Measurements from ENCODE around the gene NID2. TPM values are rescaled to one million over a fixed set of nuclear protein-coding genes. Genes with fewer than 3 reads are reported as not detected.
A peak's percentile ranks its signal among the peaks of the same experiment; 100 is the strongest.

The NID2 gene
- total RNA-seq: 19.6 and 39.2 TPM in 2 replicates

DNA sequence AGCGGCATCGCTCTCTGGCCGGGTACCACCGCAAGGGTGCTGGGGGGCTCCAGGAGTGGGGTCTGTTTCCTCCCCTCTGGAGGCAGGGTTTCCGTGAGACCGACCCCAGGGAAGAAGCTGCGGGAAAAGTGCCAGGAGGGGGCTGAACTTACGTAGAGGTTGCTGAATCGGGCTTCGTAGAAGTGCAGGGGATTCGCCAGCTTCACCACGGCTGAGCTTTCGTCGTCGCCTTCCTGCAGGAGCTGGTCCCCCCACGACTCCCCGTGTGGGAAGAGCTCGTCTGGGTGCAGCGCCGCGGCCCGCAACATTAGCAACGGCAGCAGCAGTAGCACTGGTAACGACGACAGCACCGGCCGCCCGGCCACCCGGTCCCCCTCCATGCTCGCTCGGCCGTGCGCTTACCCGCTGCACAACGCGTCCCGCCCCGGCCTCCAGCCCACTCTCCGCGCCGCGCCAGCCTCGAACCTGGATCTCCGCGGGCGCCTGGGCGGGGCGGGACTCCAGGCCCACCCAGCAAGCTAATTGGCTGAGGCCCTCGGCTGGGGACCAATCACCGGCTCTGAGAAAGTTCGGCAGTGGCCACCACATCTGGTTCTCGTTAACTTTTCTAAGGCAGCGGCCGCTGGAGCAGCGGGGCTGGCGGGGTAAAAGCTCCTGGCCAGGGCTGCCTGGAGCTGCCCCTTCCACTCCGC is at the start of gene NID2:
TSS of gene NID2 (minus strand) at position 445 of the 692 bp plus-strand sequence. CDS start at position 380, 65 bp downstream.
- peak; percentile 84 for DNase-seq

DNA sequence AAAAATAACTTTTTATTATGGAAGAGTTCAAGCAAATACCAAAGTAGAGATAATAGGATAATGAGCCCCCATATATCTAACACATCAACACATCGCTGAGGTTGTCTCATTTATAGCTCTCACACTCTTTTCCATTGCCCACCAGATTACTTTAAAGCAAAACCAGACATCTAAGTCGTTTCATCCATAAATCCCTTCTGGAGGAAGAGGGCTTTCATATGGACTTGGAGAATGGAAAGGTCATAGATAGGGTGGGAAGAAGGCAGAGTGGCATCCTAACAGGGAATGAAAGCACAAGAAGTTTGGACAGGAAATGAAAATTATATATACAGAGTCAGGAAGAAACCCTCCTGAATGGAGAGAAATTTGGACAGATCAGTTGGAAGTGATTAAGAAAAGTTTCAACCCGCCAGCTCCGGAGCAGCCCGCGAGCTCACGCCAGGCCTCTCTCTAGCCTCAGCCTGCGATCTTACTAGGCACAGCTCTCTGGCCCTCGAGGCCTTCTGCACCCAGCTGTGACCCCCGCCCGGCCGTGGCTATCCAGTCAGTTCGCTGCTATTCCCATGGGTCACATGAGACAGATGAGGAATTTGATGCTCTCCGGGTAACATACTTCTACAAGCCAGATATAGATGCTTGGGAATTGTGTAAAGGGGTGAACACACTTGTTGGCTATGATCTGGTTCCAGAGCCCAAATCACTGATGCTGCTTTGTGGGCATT is 48.4 kb upstream of the NID2 start:
- DNase-seq: no peak

DNA sequence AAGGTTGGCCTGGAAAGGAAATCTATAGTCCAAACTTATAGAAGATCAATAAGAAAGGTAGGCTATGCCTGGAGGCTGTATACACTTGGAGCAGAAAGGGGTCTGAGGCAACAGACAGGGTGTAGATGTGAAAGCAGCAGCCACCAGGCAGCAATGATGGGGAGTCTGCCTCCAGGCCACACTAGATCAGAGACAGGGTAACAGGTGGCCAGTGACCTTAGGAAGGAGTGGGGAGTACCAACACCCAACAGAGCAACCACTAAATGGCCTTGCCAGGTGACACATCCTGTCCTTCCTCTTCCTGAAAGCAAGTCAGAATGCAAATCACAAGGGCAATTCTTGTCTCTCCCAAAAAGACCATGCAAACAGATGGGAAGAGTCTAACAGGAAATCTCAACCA is 46.4 kb upstream of the NID2 start:
- no peak for DNase-seq

DNA sequence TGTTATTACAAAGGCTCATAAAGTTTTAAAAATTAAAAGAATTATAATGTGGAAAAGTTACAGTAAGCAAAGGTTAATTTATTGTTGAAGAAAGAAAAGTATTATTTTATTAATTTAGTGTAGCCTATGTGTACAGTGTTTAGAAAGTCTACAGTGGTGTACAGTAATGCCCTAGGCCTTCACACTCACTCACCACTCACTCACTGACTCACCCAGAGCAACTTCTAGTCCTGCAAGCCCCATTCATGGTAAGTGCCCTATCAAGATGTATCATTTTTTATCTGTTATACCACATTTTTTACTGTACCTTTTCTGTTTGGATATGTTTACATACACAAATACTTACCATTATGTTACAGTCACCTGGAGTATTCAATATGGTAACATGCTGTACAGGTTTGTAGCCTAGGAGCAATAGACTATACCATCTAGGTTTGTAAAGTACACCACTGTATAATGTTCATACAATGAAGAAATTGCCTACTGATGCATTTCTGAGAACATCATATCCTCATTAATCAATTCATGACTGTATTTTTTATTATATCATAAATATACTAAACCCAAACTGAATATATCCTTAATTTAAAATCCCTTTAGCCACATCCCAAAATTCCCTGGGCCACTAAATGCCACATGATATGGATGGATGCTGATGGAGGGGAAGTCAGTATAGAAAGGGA is 43.6 kb upstream of the NID2 start:
- DNase-seq: no peak

- DNase-seq: peak; percentile 11
Observed at GRCh38 chr14:52111583-52111982, 42.7 kb upstream of the NID2 start.

DNA sequence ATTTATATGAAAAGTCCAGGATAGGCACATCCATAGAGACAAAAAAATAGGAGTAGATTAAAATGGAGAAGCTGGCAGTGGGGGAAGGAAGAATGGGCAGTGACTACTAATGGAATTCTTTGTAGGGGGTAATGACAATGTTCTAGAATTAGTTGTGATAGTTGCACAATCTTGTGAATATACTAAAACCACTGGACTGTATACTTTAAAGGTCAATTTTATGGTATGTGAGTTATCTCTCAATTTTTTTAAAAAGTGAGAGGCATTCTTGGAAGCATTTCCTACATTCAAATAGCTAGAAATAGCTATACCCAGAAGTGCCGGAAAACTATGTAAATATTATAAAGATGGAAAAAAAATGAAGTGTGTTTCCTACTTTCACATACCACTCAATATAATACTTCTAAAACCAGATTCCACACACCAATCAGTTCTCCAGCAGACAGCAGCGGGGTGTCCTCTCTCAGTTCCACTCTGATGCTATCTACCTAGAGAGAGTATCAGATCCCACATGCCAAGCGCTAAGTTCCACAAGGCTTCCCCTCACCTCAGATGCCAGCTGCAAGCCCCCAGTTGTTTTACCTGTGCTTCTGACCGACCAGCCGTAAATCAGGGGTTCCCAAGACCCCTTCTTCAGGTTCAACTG is 41.7 kb upstream of the NID2 start:
- no peak for DNase-seq

GRCh38 chr14:52108823-52109222 is 40.0 kb upstream of the NID2 start:
- no peak for DNase-seq

DNA sequence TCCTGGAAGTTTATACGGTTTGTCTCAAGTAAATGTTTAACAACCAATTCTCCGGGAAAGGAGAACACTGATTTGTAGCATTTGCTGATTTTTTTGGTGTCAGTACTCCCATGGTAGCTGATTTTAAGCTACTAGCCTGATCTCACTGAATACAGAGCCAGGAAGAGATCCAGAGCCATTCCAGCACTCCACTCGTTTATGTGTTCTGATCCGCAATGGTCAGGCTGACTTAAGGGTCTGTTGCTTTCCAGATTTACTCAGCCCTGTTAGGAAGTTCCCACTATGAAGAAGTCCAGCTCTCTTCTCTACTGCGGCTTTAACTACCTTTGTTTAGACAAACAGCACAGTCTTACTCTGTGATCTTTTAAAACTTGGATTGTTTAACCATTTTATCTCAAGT is 38.0 kb upstream of the NID2 start:
- DNase-seq: no peak

- no peak for DNase-seq
Observed at GRCh38 chr14:52103416-52103815, 34.6 kb upstream of the NID2 start.

DNA sequence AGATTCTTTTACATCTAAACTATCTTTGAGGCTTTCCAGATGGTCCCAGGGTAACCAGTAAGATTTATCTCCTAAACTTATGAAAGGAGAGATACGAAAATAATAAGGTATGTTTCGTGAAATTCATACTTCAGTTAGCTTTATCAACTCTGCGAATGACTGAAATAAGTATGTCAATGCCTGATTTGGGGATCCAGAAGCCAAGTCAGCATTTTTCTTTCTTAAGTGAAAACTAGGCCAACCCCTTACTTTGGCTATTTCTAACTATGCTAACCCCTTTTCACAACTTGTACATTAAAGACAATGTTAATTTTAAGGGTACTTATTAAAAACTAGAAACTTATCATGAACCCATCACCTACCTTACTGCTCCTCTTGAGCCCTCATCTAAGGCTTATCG is 26.9 kb upstream of the NID2 start:
- DNase-seq: no peak

GRCh38 chr14:52095336-52095735 is 26.5 kb upstream of the NID2 start:
- DNase-seq: no peak

- DNase-seq: no peak
Observed at GRCh38 chr14:52094546-52095271, 25.9 kb upstream of the NID2 start.

DNA sequence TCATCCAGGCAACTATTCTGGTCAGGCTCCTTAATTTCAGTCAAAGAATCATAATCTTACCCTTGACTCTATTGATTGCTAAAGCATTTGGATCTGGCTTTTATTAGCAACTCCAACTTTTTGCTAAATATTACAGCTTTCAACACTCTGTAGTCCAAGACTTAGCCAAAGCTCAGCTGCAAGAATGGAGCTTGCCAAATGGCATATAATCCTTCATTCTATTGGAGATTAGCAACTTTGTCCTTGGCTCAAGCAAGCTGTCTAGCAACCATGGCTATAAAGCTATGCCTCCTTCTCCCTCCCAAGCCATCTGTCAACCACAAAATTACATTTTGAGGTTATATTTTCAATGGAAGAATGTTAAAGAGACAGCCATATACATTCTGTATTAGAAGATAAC is 23.1 kb upstream of the NID2 start:
- no peak for DNase-seq

- no peak for DNase-seq
Observed at GRCh38 chr14:52090936-52091335, 22.1 kb upstream of the NID2 start.

DNA sequence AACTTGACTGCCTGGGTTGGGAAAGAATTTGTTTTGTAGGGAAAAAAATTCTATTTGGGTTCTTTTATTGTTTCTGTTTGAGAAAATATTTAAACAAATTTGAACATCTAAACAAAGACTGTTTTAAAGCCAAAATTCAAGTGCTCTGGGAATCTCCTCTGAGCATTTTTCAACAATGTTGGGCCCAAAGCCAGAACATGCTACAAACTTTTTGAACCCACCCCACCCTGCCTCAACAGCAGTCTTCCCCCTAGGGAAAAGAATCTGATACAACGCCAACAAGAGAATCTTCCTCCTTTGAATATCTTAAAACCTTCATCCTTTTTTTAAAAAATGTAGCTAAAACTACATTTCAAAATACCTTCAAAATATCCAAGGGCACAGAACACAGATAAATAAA is 20.4 kb upstream of the NID2 start:
- no peak for DNase-seq

DNA sequence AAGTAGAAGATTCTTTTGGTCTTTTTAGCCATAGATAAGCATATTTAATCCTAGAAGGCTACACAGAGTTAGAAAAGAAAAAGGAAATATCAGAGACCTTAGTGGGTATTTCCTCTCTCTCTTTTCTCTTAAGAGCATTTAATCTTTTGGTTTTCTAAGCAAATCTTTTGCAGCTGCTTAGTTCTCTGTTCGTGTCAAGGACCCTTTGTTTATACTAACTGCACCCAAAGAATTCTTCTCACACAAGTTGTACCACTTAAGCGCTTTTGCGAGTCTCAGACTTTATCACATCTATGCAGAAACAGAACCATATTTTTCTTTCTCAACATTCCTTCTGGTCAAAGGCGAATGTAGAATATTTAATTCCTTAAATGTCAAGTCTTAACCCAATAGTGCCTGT is 17.9 kb upstream of the NID2 start:
- no peak for DNase-seq

DNA sequence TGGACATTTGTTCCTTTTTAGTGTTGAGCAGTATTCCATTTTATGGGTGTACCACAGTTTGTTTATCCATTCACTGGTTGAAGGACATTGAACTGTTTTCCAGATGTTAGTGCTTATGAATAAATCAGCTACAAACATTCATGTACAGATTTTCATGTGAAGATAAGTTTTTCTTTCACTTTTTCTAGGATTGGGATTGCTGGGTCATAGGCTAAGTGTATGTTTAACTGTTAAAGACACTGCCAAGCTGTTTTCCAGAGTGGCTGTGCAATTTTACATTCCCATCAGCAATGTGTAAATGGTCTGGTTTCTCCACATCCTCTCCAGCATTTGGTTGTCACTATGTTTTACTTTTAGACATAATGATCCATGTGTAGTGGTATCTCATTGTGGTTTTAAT is 14.0 kb upstream of the NID2 start:
- DNase-seq: no peak

GRCh38 chr14:52081964-52082363 is 13.1 kb upstream of the NID2 start:
- no peak for DNase-seq

DNA sequence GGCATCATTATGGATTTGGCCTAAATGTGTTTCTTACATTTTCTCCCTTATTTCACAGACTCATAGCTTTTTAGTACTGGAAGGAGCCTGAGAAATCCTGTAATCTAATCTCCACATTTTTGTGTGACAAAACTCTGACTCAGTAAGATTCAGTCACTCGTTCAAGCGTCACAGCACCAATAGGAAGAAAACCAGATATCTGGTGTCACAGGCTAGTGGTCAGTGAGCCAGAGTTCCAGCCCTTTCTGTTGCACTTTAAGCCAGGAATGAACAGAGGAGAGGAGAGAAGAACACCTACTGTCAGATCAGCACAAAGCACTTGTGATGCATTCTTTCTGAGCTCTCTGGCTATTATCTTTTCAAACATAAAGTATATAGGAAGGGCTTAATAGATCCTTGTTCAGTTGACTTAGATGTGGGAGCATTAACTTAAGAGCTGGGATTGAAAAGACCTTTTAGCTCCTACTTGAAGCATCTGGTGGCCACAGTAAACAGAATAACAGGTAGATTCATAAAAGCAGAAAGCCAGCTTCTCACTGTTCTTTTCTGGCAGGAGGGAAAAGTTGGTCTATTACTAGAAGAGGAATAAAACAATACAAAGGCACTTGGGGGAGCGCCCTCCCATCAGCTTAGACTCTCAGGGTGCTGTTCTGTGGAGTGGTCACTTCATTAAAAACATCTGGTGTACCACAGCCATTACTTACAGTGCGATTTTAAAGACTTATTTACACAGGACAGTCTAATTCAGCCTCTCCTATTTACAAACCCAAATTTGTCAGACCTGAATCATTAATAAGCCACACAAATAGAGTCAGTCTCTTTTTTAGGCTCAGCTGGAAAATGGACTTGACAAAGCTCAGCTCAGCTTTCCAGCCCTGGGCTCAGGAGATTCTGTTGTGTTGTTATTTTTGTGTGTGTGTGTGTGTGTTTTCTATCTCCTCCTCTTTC is 12.2 kb upstream of the NID2 start:
- peak; percentile 13 for DNase-seq

DNA sequence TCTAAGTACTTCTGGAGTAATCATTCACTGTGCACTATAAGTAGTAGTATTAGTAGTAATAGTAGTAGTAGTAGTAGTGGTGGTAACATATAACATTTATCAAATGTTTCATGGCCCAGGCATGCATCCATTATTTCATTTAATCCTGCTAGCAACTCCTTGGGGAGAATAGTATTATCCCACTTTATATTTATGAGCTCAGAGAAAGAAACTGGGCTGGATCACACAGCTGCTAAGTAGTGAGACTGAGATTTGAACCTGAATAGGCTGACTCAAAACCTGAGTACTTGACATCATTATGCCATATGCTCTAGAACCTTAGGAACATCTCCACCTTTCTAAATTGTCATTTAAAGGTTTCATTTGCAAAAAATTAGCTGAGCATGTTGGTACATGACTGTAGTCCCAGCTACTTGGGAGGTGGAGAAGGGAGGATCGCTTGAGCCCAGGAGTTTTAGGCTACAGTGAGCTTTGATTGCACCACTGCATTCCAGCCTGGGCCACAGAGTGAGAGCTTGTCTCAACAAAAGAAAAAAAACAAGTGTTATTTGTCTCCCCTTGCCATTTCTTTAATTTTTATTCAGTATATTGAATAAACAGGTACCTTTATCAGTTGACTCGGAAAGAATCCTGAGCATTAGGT is 11.4 kb upstream of the NID2 start:
- DNase-seq: no peak

Measured in dermis blood vessel endothelial cell (primary cell).